Testis (tissue), 2 donors: ENCODE results near the gene LRRC36.

Source experiments
- POLR2A ChIP-seq: fragments of 450-650 bp; IDR thresholded peaks from one replicate; pipeline ENCODE4 v1.6.1; 2017; ENCODE audit warnings: antibody characterized with exemption, mild to moderate bottlenecking, moderate library complexity
- TF ChIP-seq, protein P1 (sequence below), 3 experiments: fragments of 450-650 bp in 2 of 3; fragments of 200-600 bp in 1 of 3; sonication (generic) in 1 of 3; IDR thresholded peaks; one replicate each; pipeline ENCODE4 v1.5.1; 2016 to 2019; ENCODE audit warnings: antibody characterized with exemption in 3 of 3, mild to moderate bottlenecking in 2 of 3, moderate library complexity in 1 of 3

DNA sequence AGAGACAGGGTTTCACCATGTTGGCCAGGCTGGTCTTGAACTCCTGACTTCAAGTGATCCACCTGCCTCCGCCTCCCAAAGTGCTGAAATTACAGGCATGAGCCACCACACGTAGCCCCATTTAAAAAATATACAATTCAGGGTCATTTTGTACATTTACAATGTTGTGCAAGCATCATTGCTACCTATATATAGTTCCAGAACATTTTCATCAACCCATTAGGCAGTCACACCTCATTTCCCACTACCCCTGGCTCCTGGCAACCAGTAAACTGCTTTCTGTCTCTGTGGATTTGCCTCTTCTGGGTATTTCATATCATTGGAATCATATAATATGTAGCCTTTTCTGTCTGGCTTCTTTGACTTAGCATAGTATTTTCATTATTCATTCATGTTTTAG is 6.7 kb downstream of the LRRC36 start:
- TF ChIP-seq, protein P1, sequence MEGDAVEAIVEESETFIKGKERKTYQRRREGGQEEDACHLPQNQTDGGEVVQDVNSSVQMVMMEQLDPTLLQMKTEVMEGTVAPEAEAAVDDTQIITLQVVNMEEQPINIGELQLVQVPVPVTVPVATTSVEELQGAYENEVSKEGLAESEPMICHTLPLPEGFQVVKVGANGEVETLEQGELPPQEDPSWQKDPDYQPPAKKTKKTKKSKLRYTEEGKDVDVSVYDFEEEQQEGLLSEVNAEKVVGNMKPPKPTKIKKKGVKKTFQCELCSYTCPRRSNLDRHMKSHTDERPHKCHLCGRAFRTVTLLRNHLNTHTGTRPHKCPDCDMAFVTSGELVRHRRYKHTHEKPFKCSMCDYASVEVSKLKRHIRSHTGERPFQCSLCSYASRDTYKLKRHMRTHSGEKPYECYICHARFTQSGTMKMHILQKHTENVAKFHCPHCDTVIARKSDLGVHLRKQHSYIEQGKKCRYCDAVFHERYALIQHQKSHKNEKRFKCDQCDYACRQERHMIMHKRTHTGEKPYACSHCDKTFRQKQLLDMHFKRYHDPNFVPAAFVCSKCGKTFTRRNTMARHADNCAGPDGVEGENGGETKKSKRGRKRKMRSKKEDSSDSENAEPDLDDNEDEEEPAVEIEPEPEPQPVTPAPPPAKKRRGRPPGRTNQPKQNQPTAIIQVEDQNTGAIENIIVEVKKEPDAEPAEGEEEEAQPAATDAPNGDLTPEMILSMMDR (IDR thresholded peaks at IDR 0.05), result no peak
- TF ChIP-seq POLR2A, result no peak
